Myometrial cell (primary cell): Measurements from ENCODE around the gene CDKN2A. TPM values are rescaled to one million over a fixed set of nuclear protein-coding genes. Genes with fewer than 3 reads are reported as not detected.

Source experiments
- total RNA-seq: library from RNA; depleted of rRNA; stranded (reverse); fragments of >200 nt; gene quantifications from 2 replicates; pipeline ENCODE4 v1.2.3, GENCODE V29; 2015

CDKN2A gene
- total RNA-seq, result 52.5 and 58.8 TPM in 2 replicates

DNA sequence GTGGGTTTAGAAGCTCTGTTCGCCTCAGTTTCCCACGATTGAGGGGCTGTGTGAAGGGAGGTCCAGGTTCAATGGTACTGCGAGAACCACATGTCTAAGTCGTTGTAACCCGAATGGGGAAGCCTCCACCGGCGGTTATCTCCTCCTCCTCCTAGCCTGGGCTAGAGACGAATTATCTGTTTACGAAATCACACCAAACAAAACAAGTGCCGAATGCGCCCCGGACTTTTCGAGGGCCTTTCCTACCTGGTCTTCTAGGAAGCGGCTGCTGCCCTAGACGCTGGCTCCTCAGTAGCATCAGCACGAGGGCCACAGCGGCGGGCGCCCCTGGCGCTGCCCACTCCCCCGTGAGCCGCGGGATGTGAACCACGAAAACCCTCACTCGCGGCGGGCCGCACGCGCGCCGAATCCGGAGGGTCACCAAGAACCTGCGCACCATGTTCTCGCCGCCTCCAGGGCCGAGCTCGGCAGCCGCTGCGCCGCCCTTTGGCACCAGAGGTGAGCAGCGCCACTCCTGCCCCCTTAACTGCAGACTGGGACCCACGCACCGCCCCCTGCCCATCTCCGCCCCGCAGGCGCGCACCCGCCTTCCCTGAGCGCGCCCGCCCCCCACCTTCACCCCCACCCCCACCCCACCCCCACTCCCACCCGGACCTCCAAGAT lies at the start of gene CDKN2A:
Gene CDKN2A, minus strand, starts transcription at position 500 of the 663 bp plus-strand sequence.

DNA sequence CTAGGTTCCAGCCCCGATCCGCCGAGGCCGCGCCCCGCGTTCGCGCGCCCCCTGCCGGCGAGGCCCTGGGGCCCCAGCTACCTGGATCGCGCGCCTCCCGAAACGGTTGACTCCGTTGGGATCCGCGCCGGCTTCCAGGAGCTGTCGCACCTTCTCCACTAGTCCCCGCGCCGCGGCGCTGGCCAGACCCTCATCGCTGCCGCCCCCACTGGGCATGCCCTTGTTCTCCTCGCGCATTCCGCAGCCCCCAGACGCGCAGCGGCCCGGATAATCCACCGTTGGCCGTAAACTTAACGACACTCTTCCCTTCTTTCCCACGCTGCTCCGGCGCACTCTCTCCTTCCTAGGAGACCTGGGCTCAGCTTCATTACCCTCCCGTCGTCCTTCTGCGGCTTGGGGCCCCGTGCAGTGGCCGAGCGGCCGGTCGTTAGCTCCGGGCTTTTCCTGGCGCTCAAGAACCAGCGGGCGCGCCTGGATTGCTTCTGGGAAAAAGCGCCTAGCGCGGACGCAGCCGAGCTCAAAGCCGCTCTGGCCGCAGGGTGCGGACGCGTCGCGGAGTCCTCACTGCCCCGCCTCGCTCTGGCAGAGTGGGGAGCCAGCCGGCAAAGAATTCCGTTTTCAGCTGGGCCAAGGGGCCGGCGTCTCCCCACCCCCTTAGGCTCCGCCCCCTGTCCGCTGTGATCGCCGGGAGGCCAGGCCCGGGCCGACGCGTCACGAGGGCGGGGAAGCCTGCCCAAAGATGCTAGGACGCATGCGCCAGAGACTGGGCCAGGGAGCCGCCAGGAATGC lies 14.7 kb upstream of the CDKN2A start, which contains the start of gene CDKN2B:
Gene CDKN2B, minus strand, starts transcription at position 589 of the 789 bp plus-strand sequence. Its CDS starts 352 bp downstream, at position 237.

DNA sequence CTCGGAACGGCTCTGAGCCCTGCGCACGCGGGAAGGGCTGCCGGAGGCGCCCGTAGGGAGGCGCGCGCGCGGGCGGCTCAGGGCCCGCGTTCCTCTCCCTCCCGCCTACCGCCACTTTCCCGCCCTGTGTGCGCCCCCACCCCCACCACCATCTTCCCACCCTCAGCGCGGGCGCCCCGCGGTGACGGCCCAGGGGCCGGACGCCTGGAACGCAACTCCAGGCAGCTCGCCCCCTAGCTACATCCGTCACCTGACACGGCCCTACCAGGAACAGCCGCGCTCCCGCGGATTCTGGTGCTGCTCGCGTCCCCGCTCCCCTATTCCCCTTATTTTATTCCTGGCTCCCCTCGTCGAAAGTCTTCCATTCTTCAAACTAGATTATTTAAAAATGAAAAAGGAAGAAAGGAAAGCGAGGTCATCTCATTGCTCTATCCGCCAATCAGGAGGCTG lies 389 bp upstream of the CDKN2A start, which contains the start of gene CDKN2B-AS1:
Gene CDKN2B-AS1, plus strand, starts transcription at position 236 of the 450 bp plus-strand sequence.

Other genes with a start within 250 kb of the CDKN2A start
- gene MTAP, start 191.8 kb downstream of the CDKN2A start, total RNA-seq, result 15.9 and 19.8 TPM in 2 replicates
- 0.53 and 2.0 TPM in 2 replicates for gene CDKN2B-AS1, start 399 bp upstream of the CDKN2A start, total RNA-seq
- gene CDKN2B, start 14.9 kb upstream of the CDKN2A start, total RNA-seq, result 25.2 and 29.1 TPM in 2 replicates